GM12874 (cell line): ENCODE measurements around the gene RSPH3.

ENCODE experiments used
- CTCF ChIP-seq: IDR thresholded peaks from 2 replicates; pipeline ENCODE4 v1.5.1; 2011; ENCODE audit warnings: low read depth, mild to moderate bottlenecking, control low read depth, low read length, moderate library complexity; ENCODE audit not compliant: insufficient read depth

Gene RSPH3

GRCh38 chr6:158928068-158928467 lies 71.9 kb downstream of the RSPH3 start:
- TF ChIP-seq CTCF = no peak

GRCh38 chr6:158926414-158926813 lies 73.6 kb downstream of the RSPH3 start:
- no peak for TF ChIP-seq CTCF

GRCh38 chr6:158924499-158925455 lies 75.2 kb downstream of the RSPH3 start:
- no peak for TF ChIP-seq CTCF

GRCh38 chr6:158923805-158924498 lies 76.0 kb downstream of the RSPH3 start:
- no peak for TF ChIP-seq CTCF
